Suprapubic skin (tissue), 3 donors: Measurements from ENCODE around the gene ACP7.

Experiments used
- CTCF ChIP-seq, 2 donors: fragments of 200-600 bp in 1 of 2; fragments of 450-650 bp in 1 of 2; sonication (generic) in 1 of 2; IDR thresholded peaks; one replicate each; pipeline ENCODE4 v1.5.1; 2016 to 2019; ENCODE audit warnings: antibody characterized with exemption in 2 of 2, mild to moderate bottlenecking in 1 of 2, moderate library complexity in 1 of 2
- EP300 ChIP-seq: sonication (generic); formaldehyde crosslinking; IDR thresholded peaks from one replicate; pipeline ENCODE4 v1.6.1; 2017; ENCODE audit warnings: antibody characterized with exemption
- POLR2A ChIP-seq, 2 donors: fragments of 450-650 bp; IDR thresholded peaks; one replicate each; pipeline ENCODE4 v1.6.1; 2017; ENCODE audit warnings: antibody characterized with exemption in 2 of 2, mild to moderate bottlenecking in 2 of 2, moderate library complexity in 2 of 2

- no peak for TF ChIP-seq CTCF (IDR thresholded peaks at IDR 0.05)
- no peak for TF ChIP-seq EP300
- no peak for TF ChIP-seq POLR2A (IDR thresholded peaks at IDR 0.05)
These were observed 9.2 kb upstream of the ACP7 start for GRCh38 chr19:39074942-39075341.
